ENCODE data around the gene SNX9.

SNX9 gene

GRCh38 chr6:157982102-157982562, 159.1 kb downstream of the SNX9 start:
- DNase-seq, result no peak

- no peak for DNase-seq
Observed at GRCh38 chr6:157982563-157983405, 159.7 kb downstream of the SNX9 start.

- DNase-seq, result no peak
Observed at GRCh38 chr6:157983406-157984119, 160.5 kb downstream of the SNX9 start.

GRCh38 chr6:157984128-157984527, 161.1 kb downstream of the SNX9 start:
- no peak for DNase-seq

- DNase-seq, result no peak
Observed at GRCh38 chr6:157984686-157985225, 161.7 kb downstream of the SNX9 start.

- no peak for DNase-seq
Observed at GRCh38 chr6:157985378-157986155, 162.5 kb downstream of the SNX9 start.

- no peak for DNase-seq
Observed at GRCh38 chr6:157987788-157988699, 165.0 kb downstream of the SNX9 start.

GRCh38 chr6:157988700-157989063, 165.6 kb downstream of the SNX9 start:
- DNase-seq, result no peak

- DNase-seq, result no peak
Observed at GRCh38 chr6:157989541-157990289, 166.7 kb downstream of the SNX9 start.

- no peak for DNase-seq
Observed at GRCh38 chr6:157990321-157991066, 167.4 kb downstream of the SNX9 start.

GRCh38 chr6:157991067-157991432, 168.0 kb downstream of the SNX9 start:
- no peak for DNase-seq

GRCh38 chr6:157993076-157993475, 170.0 kb downstream of the SNX9 start:
- DNase-seq, result no peak

GRCh38 chr6:157994125-157994795, 171.2 kb downstream of the SNX9 start:
- no peak for DNase-seq
